Mesothelial cell of epicardium (in vitro differentiated cells): ENCODE results near the gene KCNMA1. TPM values are rescaled to one million over a fixed set of nuclear protein-coding genes. Genes with fewer than 3 reads are reported as not detected.

Experiments
- DNase-seq, 2 experiments: peaks; one replicate each; pipeline ENCODE4 v3.0.0; 2021; ENCODE audit warnings: low spot score in 2 of 2; ENCODE audit not compliant: unreplicated experiment in 2 of 2
- H3K27ac Mint-ChIP-seq: 2 replicates; pipeline ENCODE4 v1.8.0; 2021; ENCODE audit warnings: mixed read lengths
- H3K27me3 Mint-ChIP-seq: 2 replicates; pipeline ENCODE4 v1.8.0; 2021; ENCODE audit warnings: low read depth, mixed read lengths
- H3K36me3 Mint-ChIP-seq: 2 replicates; pipeline ENCODE4 v1.8.0; 2021; ENCODE audit warnings: mixed read lengths
- H3K4me1 Mint-ChIP-seq: 2 replicates; pipeline ENCODE4 v1.8.0; 2021; ENCODE audit warnings: mixed read lengths
- H3K4me3 Mint-ChIP-seq: 2 replicates; pipeline ENCODE4 v1.8.0; 2021; ENCODE audit warnings: mild to moderate bottlenecking, moderate library complexity, mixed read lengths
- H3K9me3 Mint-ChIP-seq: 2 replicates; pipeline ENCODE4 v1.8.0; 2021; ENCODE audit warnings: mixed read lengths
- total RNA-seq: library from RNA; stranded (reverse); gene quantifications from 3 replicates; pipeline ENCODE4 v1.2.1, GENCODE V29; 2021
- TF ChIP-seq, protein P1 (sequence below): fragments of 200-600 bp; sonication (generic); IDR thresholded peaks from one replicate; pipeline ENCODE4 v1.5.0; 2021; ENCODE audit warnings: antibody characterized with exemption; ENCODE audit not compliant: unreplicated experiment

The KCNMA1 gene
- total RNA-seq, 1 donor from 2014 or later: 44.0 TPM

DNA sequence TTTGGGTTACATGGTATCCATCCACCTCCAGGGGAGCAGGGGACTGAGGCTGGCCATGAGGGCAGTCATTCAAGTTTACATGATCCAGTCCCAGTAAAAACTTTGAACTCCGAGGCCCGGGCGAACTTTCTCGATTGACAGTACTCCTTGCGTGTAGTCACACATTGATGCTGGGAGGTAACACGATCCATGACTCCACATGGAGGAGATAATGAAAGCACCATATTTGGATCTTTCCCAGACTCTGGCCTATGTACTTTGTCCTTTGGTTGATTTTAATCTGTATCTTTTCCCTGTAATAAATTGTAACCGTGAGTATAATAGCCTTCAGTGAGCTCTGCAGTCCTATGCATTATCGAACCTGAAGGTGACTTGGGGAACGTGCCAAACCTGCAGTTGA lies 401.6 kb downstream of the KCNMA1 start:
- DNase-seq: no peak
- Mint-ChIP-seq H3K27ac (no peak overlapping the region), H3K4me1 (peaks cover 32% of the 10 kb centered on the region), H3K27me3 (no peaks in the 10 kb centered on the region), H3K4me3 (no peak overlapping the region), H3K36me3 (peaks cover 5% of the 10 kb centered on the region), H3K9me3 (peaks cover 10% of the 10 kb centered on the region)
- TF ChIP-seq, protein P1, sequence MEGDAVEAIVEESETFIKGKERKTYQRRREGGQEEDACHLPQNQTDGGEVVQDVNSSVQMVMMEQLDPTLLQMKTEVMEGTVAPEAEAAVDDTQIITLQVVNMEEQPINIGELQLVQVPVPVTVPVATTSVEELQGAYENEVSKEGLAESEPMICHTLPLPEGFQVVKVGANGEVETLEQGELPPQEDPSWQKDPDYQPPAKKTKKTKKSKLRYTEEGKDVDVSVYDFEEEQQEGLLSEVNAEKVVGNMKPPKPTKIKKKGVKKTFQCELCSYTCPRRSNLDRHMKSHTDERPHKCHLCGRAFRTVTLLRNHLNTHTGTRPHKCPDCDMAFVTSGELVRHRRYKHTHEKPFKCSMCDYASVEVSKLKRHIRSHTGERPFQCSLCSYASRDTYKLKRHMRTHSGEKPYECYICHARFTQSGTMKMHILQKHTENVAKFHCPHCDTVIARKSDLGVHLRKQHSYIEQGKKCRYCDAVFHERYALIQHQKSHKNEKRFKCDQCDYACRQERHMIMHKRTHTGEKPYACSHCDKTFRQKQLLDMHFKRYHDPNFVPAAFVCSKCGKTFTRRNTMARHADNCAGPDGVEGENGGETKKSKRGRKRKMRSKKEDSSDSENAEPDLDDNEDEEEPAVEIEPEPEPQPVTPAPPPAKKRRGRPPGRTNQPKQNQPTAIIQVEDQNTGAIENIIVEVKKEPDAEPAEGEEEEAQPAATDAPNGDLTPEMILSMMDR: no peak

DNA sequence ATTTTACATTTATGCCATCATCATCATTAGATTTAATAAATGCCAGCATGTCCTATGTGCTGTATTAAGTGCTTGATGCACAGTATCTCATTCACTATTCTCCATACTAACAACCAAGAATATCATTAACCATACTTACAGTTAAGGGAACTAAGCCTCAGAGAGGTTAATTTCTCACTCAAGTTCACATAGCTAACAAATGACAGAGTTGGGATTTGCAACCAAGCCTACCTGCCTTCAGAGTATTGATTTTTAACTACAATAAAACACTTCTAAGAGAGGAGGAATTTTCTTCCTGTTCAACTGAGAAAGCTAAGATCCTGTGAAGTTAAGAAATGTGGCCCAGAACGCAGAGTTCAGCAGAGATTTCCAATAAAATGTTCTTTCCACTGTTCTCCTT lies 403.0 kb downstream of the KCNMA1 start:
- Mint-ChIP-seq H3K9me3 (peaks cover 10% of the 10 kb centered on the region), H3K36me3 (peaks cover 5% of the 10 kb centered on the region), H3K27me3 (no peaks in the 10 kb centered on the region), H3K4me3 (no peak overlapping the region), H3K27ac (no peak overlapping the region), H3K4me1 (peaks cover 18% of the 10 kb centered on the region)
- TF ChIP-seq, protein P1: no peak
- no peak for DNase-seq

GRCh38 chr10:77233466-77233865 lies 404.1 kb downstream of the KCNMA1 start:
- peaks cover 5% of the 10 kb centered on the region for H3K36me3 Mint-ChIP-seq
- TF ChIP-seq, protein P1: no peak
- H3K4me1 Mint-ChIP-seq: peaks cover 8% of the 10 kb centered on the region
- no peak overlapping the region for H3K27ac Mint-ChIP-seq
- peaks cover 10% of the 10 kb centered on the region for H3K9me3 Mint-ChIP-seq
- H3K4me3 Mint-ChIP-seq: no peak overlapping the region
- no peak for DNase-seq
- H3K27me3 Mint-ChIP-seq: no peaks in the 10 kb centered on the region

DNA sequence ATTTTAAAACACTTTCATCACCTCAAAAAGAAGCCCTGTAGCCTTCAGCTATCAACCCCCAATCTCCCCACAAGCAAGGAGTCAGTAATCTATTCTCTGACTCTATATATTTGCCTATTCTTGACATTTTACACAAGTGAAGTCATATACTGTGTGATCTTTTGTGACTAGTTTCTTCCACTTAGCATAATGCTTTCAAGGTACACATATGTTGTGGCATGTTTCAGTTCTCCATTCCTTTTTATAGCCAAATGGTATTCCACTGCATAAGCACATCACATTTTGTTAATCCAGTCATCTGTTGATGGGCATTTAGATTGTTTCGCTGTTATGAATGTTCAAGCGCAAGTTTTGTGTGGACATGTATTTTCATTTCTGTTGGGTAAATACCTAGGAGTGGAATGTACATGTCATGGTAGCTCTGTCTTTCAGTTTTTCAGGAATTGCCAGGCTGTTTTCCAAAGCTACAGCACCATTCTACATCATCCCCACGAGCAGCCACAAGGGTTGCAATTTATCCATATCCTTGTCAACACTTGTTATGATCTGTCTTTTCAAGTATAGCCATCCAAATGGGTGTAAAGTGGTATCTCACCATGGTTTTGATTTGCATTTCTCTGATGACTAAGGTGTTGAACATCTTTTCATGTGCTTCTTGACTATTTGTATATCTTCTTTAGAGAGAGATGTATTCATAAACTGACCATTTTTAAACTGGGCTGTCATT lies 405.6 kb downstream of the KCNMA1 start:
- Mint-ChIP-seq H3K9me3 (peaks cover 10% of the 10 kb centered on the region), H3K4me3 (no peak overlapping the region), H3K27me3 (no peaks in the 10 kb centered on the region), H3K4me1 (peaks cover 5% of the 10 kb centered on the region), H3K36me3 (peaks cover 5% of the 10 kb centered on the region), H3K27ac (no peak overlapping the region)
- TF ChIP-seq, protein P1: no peak
- no peak for DNase-seq

- Mint-ChIP-seq H3K4me1 (peaks cover 7% of the 10 kb centered on the region), H3K9me3 (peaks cover 10% of the 10 kb centered on the region), H3K27me3 (no peaks in the 10 kb centered on the region), H3K27ac (no peak overlapping the region), H3K36me3 (peaks cover 5% of the 10 kb centered on the region), H3K4me3 (no peak overlapping the region)
- DNase-seq: no peak
- TF ChIP-seq, protein P1: no peak
These were observed 406.2 kb downstream of the KCNMA1 start for GRCh38 chr10:77231375-77231774.
